ENCODE measurements around the gene ZDHHC24.

Gene ZDHHC24

DNA sequence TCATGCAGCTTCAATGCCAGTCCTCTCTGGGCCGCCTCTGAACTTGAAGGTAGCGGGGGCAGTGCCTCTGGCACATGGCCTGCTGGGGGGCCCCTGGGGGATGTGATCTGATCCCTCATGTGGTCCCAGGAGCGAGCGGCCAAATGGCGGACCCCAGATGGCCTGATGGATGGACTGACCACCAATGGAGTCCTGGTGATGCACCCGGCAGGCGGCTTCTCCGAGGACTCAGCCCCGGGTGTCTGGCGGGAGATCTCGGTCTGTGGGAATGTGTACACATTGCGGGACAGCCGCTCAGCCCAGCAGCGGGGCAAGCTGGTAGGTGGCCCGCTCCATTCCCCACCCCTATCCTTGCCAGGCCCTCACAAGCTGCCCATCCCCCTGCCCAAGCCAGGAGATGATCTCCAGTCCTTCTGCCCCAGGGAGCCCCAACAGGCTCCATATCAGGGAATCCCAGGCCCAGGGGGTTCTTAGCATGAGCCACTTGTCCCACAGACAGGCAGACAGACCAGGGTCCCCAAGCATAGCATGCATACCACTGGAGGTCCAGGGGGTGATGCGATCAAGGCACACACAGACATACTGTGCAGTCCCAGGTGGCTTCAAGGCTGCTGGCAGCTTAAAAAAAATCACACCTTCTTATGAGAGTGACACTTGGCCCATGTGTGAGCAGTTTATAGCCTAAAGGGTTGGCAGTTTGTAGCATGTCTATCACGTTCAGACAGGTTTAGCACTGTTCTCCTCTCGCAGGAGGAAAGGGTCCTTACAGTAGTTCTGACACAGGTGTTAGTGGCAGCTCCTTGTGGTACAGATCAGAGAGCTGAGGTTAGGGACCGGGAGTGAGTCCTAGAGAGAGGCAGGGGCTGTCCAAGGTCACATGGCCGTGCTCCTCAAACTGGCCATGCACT lies 72.0 kb downstream of the ZDHHC24 start:
- no peaks in the 10 kb centered on the region for H3K27me3 Mint-ChIP-seq (ENCODE audit: low read depth)
- H3K4me3 Mint-ChIP-seq, result no peak overlapping the region
- no peaks in the 10 kb centered on the region for H3K9me3 Mint-ChIP-seq
- peaks cover 2% of the 10 kb centered on the region for H3K36me3 Mint-ChIP-seq (ENCODE audit: low read depth)
- no peak for DNase-seq (ENCODE audit: low spot score)
- H3K27ac Mint-ChIP-seq, result no peak overlapping the region
- peaks cover 6% of the 10 kb centered on the region for H3K4me1 Mint-ChIP-seq (ENCODE audit: low read depth)

DNA sequence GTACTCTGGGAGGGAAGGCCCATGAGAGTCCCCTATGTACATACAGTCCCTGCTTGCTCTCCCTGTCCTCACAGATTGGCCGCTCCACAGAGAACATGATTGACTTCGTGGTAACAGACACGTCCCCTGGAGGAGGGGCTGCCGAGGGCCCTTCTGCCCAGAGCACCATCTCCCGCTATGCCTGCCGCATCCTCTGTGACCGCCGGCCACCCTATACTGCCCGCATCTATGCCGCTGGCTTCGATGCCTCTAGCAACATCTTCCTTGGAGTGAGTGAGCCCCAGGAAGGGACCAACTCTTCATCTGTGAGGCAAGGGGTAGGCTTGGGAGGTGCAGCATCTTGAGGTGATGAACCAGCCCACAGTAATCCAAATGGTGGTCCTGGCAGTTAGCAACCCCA lies 72.7 kb downstream of the ZDHHC24 start:
- Mint-ChIP-seq H3K4me3 (no peak overlapping the region), H3K9me3 (no peaks in the 10 kb centered on the region), H3K4me1 (ENCODE audit: low read depth) (peaks cover 4% of the 10 kb centered on the region), H3K27me3 (ENCODE audit: low read depth) (no peaks in the 10 kb centered on the region), H3K27ac (no peak overlapping the region), H3K36me3 (ENCODE audit: low read depth) (peaks cover 2% of the 10 kb centered on the region)
- no peak for DNase-seq (ENCODE audit: low spot score)

DNA sequence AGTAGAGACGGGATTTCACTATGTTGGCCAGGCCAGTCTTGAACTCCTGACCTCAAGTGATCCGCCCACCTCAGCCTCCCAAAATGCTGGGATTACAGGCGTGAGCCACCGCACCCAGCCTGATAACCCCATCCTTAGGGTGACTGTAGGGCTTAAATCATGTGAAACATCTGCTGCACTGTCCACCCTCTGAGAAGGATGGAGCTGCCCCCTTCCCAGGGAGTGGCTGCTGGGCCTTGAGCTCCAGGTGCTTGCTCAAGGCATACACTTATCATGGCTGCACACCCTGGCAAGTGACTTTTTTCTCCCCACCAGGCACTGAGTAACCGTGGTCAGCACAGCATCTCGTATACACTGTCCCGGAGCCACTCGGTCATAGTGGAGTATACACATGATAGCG lies 73.8 kb downstream of the ZDHHC24 start:
- Mint-ChIP-seq H3K36me3 (ENCODE audit: low read depth) (peaks cover 2% of the 10 kb centered on the region), H3K9me3 (no peaks in the 10 kb centered on the region), H3K27me3 (ENCODE audit: low read depth) (no peaks in the 10 kb centered on the region), H3K4me3 (no peak overlapping the region), H3K27ac (no peak overlapping the region), H3K4me1 (ENCODE audit: low read depth) (peaks cover 10% of the 10 kb centered on the region)
- no peak for DNase-seq (ENCODE audit: low spot score)

DNA sequence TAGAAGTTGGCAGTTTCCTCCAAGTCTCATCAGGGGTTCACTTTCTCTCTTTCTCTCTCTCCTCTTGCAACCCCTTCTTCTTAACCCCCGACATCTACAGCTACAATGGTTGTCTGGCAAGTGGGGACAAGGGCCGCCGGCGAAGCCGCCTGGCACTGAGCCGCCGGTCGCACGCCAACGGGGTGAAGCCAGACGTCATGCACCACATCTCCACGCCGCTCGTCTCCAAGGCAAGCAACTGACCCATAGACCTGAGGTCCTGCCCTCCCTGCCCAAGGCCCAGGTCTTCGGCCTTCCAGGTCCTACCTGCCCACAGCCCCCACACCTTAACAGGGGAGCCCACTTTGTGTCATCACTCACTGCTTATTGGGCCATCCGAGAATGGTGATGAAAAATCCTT lies 74.7 kb downstream of the ZDHHC24 start:
- Mint-ChIP-seq H3K9me3 (no peaks in the 10 kb centered on the region), H3K27ac (no peak overlapping the region), H3K4me3 (no peak overlapping the region), H3K36me3 (ENCODE audit: low read depth) (peaks cover 2% of the 10 kb centered on the region), H3K4me1 (ENCODE audit: low read depth) (peaks cover 14% of the 10 kb centered on the region), H3K27me3 (ENCODE audit: low read depth) (no peaks in the 10 kb centered on the region)
- DNase-seq (ENCODE audit: low spot score), result no peak
